ENCODE results near the gene ATP8B4. TPM values are rescaled to one million over a fixed set of nuclear protein-coding genes. Genes with fewer than 3 reads are reported as not detected.

Gene ATP8B4
- total and polyA plus RNA-seq, 10 donors: 1.7 to 42.8 (median 27.7) TPM

DNA sequence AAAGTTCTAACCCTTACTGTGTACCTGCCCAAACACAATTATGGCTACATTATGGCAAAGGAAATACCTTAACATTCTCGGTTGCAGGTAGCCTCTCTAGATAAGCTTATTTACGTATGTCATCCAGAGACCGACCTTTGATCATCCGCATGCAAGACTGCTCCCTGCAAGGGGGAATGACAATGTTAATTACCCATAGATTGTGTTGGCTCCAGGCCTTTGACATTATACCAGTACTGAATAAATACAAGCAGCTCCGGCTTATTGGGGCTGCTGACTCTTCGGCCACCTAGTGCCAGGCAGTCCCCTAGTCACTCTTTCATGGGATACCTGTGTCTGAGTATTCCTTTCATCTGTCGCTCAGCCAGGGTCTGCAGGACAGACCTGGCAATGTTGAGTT lies 274.6 kb downstream of the ATP8B4 start:
- peaks cover 0 to 21% (median 10%) of the 10 kb centered on the region in 8 donors for H3K9me3 ChIP-seq
- H3K27me3 ChIP-seq (replicated peaks in 1 of 7): no peaks in the 10 kb centered on the region
- H3K4me3 ChIP-seq: no peak overlapping the region
- no peaks in the 10 kb centered on the region for H3K4me1 ChIP-seq
- intact Hi-C loops (cut with DNase I; ENCODE audit: low total_unique reads): no loop called here
- H3K36me3 ChIP-seq: peaks cover 0 to 76% (median 0%) of the 10 kb centered on the region in 6 donors
- no peak overlapping the region for H3K27ac ChIP-seq
- TF ChIP-seq, protein P1, sequence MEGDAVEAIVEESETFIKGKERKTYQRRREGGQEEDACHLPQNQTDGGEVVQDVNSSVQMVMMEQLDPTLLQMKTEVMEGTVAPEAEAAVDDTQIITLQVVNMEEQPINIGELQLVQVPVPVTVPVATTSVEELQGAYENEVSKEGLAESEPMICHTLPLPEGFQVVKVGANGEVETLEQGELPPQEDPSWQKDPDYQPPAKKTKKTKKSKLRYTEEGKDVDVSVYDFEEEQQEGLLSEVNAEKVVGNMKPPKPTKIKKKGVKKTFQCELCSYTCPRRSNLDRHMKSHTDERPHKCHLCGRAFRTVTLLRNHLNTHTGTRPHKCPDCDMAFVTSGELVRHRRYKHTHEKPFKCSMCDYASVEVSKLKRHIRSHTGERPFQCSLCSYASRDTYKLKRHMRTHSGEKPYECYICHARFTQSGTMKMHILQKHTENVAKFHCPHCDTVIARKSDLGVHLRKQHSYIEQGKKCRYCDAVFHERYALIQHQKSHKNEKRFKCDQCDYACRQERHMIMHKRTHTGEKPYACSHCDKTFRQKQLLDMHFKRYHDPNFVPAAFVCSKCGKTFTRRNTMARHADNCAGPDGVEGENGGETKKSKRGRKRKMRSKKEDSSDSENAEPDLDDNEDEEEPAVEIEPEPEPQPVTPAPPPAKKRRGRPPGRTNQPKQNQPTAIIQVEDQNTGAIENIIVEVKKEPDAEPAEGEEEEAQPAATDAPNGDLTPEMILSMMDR (IDR thresholded peaks at IDR 0.05 in 8 of 11, conservative IDR thresholded peaks at IDR 0.05 in 3 of 11): no peak
- no peak for TF ChIP-seq POLR2AphosphoS5 (IDR thresholded peaks at IDR 0.05)
- TF ChIP-seq POLR2A (IDR thresholded peaks at IDR 0.05): no peak
- WGBS, 5 donors: 87 to 96% (median 93%) methylated on average over 7 of the region's 7 CpGs
- no peak for DNase-seq

DNA sequence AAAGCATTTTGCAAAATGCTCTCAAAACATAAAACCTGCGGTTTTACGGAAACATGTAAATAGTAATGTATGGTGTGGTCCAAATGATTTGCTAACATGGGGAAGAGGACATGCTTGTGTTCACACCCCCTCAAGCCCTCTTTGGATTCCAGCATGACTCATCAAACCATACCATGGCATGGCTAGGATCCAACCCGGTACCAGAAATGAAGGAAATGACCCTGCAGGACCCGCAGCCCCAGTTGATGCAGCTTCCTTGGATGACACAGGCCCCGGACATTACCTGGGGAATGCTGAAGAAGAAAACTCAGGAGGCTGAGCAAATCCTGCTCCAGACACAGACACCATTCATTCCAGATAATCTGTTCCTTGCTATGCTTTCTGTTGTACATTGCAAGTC lies 275.3 kb downstream of the ATP8B4 start:
- intact Hi-C loops (cut with DNase I; ENCODE audit: low total_unique reads): no loop called here
- no peaks in the 10 kb centered on the region for H3K27me3 ChIP-seq (replicated peaks in 1 of 7)
- peaks cover 0 to 80% (median 0%) of the 10 kb centered on the region in 6 donors for H3K36me3 ChIP-seq
- H3K4me3 ChIP-seq: no peak overlapping the region
- TF ChIP-seq, protein P1 (IDR thresholded peaks at IDR 0.05 in 8 of 11, conservative IDR thresholded peaks at IDR 0.05 in 3 of 11): no peak
- TF ChIP-seq POLR2AphosphoS5 (IDR thresholded peaks at IDR 0.05): no peak
- no peak for TF ChIP-seq POLR2A (IDR thresholded peaks at IDR 0.05)
- DNase-seq: no peak
- H3K9me3 ChIP-seq: peaks cover 0 to 28% (median 17%) of the 10 kb centered on the region in 8 donors
- WGBS, 5 donors: 79 to 94% (median 86%) methylated on average over 5 of the region's 5 CpGs
- no peaks in the 10 kb centered on the region for H3K4me1 ChIP-seq
- H3K27ac ChIP-seq: no peak overlapping the region

DNA sequence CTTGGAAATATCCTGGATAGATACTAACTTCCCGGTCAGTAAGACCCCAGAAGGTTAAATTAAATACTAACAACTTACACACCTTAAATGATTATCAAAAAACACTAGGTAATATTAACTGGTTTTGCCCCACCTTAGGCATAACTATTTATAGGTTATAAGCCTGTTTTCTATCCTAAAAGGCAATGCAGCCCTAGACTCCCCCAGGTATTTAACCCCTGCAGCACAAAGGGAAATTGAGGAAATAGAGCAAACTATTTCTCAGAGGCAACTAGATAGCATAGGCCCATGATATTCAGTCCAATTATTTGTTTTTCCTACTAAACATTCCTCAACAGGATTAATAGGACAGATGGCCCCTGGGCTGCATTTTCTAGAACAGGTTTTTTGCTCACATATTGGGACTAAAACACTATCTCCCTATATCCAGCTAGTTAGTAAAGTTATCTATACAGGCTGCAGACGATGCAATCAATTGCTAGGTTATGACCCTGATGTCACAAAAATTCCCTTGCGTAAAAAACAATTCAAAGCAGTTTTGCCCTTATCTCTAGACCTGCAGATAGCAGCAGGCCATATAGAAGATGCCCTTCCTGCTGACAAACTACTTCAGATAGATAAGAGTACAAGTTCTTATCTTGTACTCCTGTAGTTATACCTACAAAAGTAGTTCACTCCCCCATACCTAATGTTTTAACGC lies 276.9 kb downstream of the ATP8B4 start:
- Histone ChIP-seq H3K36me3 (peaks cover 0 to 77% (median 0%) of the 10 kb centered on the region in 6 donors), H3K27me3 (replicated peaks in 1 of 7) (no peaks in the 10 kb centered on the region), H3K4me3 (no peak overlapping the region), H3K4me1 (no peaks in the 10 kb centered on the region), H3K27ac (no peak overlapping the region), H3K9me3 (peaks cover 0 to 41% (median 20%) of the 10 kb centered on the region in 8 donors)
- intact Hi-C loops (cut with DNase I; ENCODE audit: low total_unique reads): no loop called here
- TF ChIP-seq POLR2A (IDR thresholded peaks at IDR 0.05) (no peak), POLR2AphosphoS5 (IDR thresholded peaks at IDR 0.05) (no peak)
- TF ChIP-seq, protein P1 (IDR thresholded peaks at IDR 0.05 in 8 of 11, conservative IDR thresholded peaks at IDR 0.05 in 3 of 11): no peak
- DNase-seq: no peak
- 77 to 93% (median 79%) methylated on average over 4 of the region's 4 CpGs for WGBS, 5 donors

DNA sequence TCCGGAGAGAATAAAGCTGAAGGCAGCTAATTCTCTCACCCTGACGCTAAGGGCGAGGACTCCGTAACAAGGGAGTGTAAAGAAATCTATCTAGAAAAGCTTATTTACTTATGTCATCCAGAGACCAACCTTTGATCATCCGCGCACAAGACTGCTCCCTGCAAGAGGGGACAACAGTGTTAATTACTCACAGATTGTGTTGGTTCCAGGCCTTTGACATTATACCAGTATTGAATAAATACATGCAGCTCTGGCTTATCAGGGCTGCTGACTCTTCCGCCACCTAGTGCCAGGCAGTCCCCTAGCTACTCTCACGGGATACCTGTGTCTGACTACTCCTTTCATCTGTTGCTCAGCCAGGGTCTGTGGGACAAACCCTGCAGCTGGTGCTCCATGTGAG lies 286.5 kb downstream of the ATP8B4 start:
- no peaks in the 10 kb centered on the region for H3K36me3 ChIP-seq
- H3K27me3 ChIP-seq (replicated peaks in 1 of 7): no peaks in the 10 kb centered on the region
- no peaks in the 10 kb centered on the region for H3K4me1 ChIP-seq
- H3K4me3 ChIP-seq: no peak overlapping the region
- 77 to 88% (median 84%) methylated on average over 8 of the region's 8 CpGs for WGBS, 5 donors
- intact Hi-C loops (cut with DNase I; ENCODE audit: low total_unique reads): no loop called here
- no peak for DNase-seq
- H3K27ac ChIP-seq: no peak overlapping the region
- TF ChIP-seq, protein P1 (IDR thresholded peaks at IDR 0.05 in 8 of 11, conservative IDR thresholded peaks at IDR 0.05 in 3 of 11): no peak
- TF ChIP-seq POLR2A (IDR thresholded peaks at IDR 0.05) (no peak), POLR2AphosphoS5 (IDR thresholded peaks at IDR 0.05) (no peak)
- peaks cover 0 to 5% (median 0%) of the 10 kb centered on the region in 8 donors for H3K9me3 ChIP-seq

Data from spleen (tissue), 11 donors.